GM10266 (cell line): ENCODE measurements around the gene ADM5.

Source experiments
- DNase-seq: peaks from one replicate; pipeline ENCODE4 v3.0.0; 2012; ENCODE audit errors: extremely low spot score
- TF ChIP-seq, protein P1 (sequence below): IDR thresholded peaks from 2 replicates; pipeline ENCODE4 v1.5.1; 2012; ENCODE audit warnings: mild to moderate bottlenecking, low read depth; ENCODE audit not compliant: control insufficient read depth, insufficient read depth; ENCODE audit errors: missing control alignments

ADM5 gene

DNA sequence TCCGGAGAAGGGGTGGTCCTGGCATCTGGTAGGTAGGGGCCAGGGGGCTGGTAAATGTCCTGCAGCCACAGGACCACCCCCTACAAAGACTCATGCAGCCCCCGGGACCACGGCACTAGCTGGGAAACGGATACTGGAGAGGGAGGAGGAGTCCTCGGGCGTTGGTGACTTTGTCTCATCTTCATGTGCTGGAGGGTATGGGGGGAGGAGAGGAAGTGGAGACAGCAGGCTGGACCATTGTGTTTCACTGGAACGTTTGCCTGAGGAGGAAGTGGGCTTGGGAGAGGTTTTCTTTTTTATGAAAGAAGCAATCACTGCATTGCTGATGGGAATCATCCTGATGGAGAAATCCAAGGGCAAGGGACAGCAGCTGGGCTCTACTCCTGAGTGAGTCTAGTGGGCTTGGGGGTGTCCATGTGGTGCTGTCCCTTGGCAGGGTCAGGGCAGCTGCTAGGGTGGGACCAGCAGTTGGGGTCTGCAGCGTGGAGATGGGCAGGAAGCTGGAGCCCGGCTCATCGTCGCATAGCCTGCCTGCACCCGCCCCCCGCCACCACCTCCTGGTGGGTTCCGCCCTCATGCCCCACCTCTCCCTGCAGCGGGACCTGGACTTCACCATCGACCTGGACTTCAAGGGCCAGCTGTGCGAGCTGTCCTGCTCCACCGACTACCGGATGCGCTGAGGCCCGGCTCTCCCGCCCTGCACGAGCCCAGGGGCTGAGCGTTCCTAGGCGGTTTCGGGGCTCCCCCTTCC, 1.7 kb upstream of the ADM5 start:
- TF ChIP-seq, protein P1, sequence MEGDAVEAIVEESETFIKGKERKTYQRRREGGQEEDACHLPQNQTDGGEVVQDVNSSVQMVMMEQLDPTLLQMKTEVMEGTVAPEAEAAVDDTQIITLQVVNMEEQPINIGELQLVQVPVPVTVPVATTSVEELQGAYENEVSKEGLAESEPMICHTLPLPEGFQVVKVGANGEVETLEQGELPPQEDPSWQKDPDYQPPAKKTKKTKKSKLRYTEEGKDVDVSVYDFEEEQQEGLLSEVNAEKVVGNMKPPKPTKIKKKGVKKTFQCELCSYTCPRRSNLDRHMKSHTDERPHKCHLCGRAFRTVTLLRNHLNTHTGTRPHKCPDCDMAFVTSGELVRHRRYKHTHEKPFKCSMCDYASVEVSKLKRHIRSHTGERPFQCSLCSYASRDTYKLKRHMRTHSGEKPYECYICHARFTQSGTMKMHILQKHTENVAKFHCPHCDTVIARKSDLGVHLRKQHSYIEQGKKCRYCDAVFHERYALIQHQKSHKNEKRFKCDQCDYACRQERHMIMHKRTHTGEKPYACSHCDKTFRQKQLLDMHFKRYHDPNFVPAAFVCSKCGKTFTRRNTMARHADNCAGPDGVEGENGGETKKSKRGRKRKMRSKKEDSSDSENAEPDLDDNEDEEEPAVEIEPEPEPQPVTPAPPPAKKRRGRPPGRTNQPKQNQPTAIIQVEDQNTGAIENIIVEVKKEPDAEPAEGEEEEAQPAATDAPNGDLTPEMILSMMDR, result no peak
- no peak for DNase-seq

GRCh38 chr19:49688531-49689132, 762 bp upstream of the ADM5 start:
- TF ChIP-seq, protein P1, result no peak
- no peak for DNase-seq

GRCh38 chr19:49690079-49690655, 773 bp downstream of the ADM5 start:
- TF ChIP-seq, protein P1, result no peak
- no peak for DNase-seq

DNA sequence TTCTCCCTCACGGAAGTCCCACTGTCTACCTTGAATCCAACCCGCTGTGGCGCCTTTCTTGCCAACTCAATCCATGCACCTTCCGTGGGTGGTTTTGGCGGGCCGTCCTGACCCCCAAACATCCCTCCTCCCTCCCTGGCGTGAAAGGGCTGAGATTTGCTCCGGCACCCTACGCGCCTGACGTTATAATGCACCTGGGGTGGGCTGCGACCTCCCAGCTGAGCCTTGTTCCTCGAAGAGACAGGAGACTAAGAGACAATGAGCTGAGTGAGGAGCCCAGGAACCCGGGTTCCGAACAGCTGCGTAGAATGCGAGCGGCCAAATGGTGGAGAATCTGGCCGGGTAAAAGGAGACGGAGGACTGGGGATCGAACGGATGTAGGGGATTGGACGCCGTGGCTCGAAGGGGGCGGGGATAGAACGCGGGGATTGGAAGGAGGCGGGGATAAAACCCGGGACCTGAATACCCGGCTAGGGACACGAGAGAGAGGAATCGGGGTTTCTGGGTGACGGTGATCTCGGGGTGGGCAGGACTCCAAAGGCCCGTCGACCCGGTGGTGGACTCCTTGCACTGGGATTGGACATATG, 1.4 kb downstream of the ADM5 start, which contains the start of gene CPT1C:
Gene CPT1C, plus strand, starts transcription at position 461 of the 587 bp plus-strand sequence. CDS start 1,137 bp downstream, outside the sequence.
- DNase-seq, result no peak
- TF ChIP-seq, protein P1, result no peak

- DNase-seq, result no peak
These were observed 2.1 kb downstream of the ADM5 start for GRCh38 chr19:49691243-49692146.

GRCh38 chr19:49692147-49692506, 2.7 kb downstream of the ADM5 start:
- no peak for DNase-seq
- TF ChIP-seq, protein P1, result no peak

More at GRCh38 chr19:49691243-49692146, 2.1 kb downstream of the ADM5 start:
- TF ChIP-seq, protein P1, result no peak
